HG03558 (cell line): ENCODE data around the gene FBXO42.
A peak's percentile ranks its signal among the peaks of the same experiment; 100 is the strongest.
"Not testable (repeated sequence)": the region's sequence is repeated elsewhere in the genome, so short reads cannot be mapped to it uniquely, and the experiment has no call there.

ENCODE experiments used
- ATAC-seq: cut with Tn5 transposase; IDR thresholded peaks from one replicate; pipeline ENCODE4 v1.9.1; 2021; ENCODE audit warnings: moderate number of reproducible peaks; ENCODE audit not compliant: unreplicated experiment; ENCODE audit errors: extremely low read depth

FBXO42 gene

DNA sequence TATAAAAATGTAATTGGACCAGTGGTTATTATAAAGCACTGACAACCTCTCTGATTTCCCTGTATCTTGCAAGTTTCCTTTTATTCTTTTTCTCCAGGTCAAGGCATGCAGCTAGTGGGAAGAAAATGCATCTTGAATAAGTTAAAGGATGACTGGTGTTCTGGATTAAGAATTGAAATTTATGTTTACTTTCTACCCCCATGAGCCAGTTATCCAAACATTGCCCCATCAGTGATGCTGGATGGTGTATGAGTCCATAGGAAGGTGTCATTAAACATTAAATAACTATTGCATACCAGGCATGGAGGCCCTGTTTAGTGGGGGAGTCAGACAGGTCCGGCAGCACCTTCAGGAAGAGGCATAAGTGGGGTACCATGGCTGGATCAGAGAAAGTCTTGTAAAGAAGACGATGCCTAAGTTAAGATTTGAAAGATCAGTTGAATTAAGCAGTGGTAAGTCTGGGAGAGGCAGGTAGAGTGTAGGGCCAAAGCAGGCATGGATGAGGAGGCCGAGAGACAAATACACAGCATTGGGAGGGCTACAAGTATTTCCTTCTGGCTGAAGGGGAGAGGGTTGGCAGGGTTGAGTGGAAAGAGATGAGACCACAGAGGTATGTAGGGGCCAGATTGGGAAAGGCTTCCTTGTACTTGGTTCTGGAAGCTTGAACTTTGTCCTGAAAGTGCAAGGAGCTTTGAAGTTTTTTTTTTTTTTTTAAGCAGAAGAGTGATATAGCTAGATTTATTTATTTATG lies 20.4 kb upstream of the FBXO42 start:
- ATAC-seq, result no peak

DNA sequence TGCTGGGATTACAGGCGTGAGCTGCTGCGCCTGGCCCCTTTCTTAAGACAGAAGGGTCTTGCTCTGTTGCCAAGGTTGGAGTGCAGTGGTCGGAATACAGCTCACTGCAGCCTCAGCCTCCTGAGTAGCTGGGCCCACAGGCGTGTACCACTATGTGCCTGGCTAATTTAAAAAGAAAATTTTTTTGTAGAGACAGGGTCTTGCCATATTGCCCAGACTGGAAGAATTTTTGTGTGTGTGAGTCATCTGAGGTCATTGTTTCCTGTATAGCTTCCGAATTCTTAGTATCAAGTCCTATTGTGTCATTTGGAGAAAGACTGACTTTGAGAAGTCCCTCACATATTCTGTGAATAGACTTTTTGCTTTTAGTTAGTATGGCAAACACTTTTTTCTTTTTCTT lies 19.4 kb upstream of the FBXO42 start:
- ATAC-seq, result no peak

GRCh38 chr1:16369821-16370220 lies 17.5 kb upstream of the FBXO42 start:
- no peak for ATAC-seq

DNA sequence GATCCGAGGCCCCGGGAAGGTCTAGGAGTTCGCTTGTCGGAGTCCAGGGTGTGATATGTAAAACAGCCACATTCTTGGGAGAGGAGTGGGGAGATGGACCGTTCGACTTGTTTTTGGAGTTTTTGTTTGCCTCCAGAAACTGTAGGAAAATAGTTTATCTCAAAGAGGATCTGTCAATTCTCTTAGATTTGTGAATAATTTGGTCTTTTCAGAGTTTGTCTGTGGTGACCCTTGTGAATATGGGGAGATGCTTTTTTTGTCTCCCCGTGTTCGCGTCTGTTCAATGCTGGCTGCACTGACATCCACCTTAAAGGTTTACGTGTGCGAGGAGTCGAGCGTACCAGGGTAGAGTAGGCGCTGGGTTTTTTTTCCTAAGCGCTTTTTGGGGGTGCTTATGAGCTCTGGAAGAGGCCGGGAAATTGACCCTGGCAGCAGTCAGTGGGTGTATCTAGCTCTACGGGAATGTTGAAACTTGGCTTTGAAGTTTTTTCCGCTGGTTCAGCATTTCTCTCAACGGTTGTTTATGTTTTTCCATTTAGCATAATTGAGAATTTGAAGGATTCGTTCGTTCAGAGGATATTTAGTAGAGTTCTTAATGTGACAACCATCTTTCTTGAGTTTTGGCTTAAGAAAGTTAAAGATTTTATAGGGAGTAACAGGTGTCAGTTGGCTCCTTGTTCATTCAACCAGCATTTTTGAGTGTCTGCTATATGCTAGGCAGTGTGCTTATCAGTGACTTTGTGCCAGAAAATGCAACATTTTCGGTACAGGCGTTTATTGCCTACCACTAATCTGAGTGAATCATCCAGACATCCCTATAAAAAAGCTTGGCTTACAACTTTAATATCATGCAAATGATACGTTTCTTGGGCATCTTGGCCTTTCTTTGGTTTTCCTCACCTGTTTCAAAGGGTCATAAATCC lies 15.9 kb upstream of the FBXO42 start:
- ATAC-seq, result no peak

GRCh38 chr1:16367258-16367967 lies 15.1 kb upstream of the FBXO42 start:
- peak; percentile 23 for ATAC-seq

DNA sequence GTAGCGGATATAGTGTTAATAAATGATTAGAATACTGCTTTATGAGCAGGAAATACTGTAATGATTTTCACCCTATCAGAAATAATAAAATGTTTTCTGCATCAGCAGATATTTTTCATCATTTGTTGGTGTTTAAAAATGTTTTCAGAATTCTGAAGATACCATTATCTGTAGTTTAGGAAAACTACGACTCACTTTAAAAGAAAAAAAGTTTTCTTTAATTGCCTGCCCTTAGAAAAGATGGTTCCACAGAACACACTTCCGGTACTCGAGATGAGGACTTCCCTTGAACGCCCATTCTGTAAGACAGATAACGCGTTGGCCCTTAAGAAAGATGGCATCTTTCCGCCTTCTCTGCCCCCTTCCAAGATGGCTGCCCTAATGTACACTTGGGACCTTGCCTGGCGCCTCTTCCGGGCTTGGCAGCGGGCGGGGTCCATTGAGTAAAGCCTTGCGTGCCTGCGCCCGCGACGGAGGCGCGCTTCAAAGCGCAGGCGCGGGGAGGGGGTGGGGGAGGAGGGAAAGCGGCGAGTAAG lies 14.5 kb upstream of the FBXO42 start, which contains the start of gene SZRD1:
Gene SZRD1 (plus strand): TSS at position 521 of the 536 bp plus-strand sequence. CDS start 16 bp downstream, outside the sequence.
- peak; percentile 66 for ATAC-seq

- ATAC-seq, result not testable (repeated sequence)
These were observed 12.8 kb upstream of the FBXO42 start for GRCh38 chr1:16365146-16365498.

- no peak for ATAC-seq
These were observed 4.6 kb upstream of the FBXO42 start for GRCh38 chr1:16356867-16357266.

DNA sequence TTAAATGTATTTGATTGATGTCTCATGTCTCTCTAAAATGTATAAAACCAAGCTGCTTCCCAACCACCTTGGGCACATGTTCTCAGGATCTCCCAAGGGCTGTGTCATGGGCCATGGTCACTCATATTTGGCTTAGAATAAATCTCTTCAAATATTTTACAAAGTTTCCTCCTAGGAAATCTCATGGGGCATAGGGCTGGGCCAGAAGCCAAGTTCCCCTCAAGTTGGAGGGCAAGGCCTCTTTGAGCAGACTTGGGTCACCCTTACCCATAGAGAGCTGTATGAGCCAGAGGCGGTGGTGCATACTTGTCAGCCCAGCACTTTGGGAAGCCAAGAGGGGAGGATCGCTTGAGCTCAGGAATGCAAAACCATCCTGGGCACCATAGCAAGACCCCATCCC lies 2.3 kb upstream of the FBXO42 start:
- no peak for ATAC-seq

DNA sequence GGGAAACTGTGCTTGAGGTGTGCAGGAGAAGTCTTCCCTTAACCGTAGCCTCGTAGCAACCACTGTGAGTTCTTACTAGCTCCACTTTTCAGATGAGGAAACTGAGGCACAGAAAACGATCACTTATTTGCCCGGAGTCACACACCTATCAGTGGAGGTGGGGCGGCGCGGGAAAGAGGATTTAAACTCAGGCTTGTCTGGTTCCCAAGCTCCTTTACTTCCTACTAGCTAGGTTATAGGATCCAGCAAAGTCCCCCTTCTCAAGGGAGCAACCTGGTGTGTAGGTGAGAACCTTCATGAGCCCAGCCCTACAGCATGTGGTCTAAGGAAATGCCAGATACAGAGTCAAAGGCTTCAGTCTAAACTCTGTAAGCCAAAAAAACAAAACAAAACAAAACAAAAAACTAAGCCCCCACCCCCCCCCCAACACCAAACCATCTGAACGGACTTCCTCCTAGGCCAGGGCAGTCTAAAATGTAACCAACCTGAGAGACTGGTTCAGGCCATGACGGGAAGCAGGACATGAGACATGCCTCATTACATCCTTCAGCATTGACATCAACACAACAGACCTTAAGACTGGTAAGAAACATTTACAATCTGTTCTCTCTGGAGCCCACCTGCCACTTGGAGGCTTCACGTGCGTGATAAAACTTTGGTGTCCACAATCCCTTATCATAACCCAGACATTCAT lies 709 bp upstream of the FBXO42 start:
- no peak for ATAC-seq

- ATAC-seq, result no peak
These were observed 755 bp downstream of the FBXO42 start for GRCh38 chr1:16351456-16351993.

DNA sequence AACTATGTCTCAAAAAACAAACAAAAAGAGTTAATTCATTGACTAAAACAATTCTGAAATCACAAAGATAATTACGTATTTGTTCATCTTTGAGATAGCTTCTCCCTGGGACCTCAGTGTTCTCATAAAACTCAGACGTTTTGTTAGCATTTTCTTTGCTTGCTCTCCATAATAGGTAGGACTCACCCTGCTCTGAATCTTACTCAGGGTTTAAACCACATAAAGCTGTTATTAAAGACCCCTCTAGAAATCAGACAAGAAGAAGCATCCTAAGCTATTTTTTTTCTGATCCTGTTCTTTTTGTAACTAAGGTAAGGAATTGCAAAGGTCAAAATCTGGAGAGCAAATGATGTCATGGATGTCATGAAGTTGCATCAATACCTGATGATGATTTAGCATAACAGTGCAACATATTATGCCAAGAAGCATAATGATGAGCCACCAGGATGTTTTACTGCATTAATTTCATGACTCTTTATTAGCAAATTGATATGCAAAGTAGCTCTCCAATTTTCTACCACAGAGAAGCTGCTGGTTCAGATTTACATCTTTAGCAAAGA lies 2.4 kb downstream of the FBXO42 start:
- ATAC-seq, result no peak

- ATAC-seq, result no peak
These were observed 3.7 kb downstream of the FBXO42 start for GRCh38 chr1:16348414-16349182.

- not testable (repeated sequence) for ATAC-seq
These were observed 9.0 kb downstream of the FBXO42 start for GRCh38 chr1:16343276-16343675.

GRCh38 chr1:16342331-16343062 lies 9.8 kb downstream of the FBXO42 start:
- ATAC-seq, result no peak

GRCh38 chr1:16340673-16341072 lies 11.6 kb downstream of the FBXO42 start:
- no peak for ATAC-seq

GRCh38 chr1:16338961-16339360 lies 13.3 kb downstream of the FBXO42 start:
- no peak for ATAC-seq
